ENCODE measurements around the gene DCST1. TPM values are rescaled to one million over a fixed set of nuclear protein-coding genes. Genes with fewer than 3 reads are reported as not detected.

DCST1 gene
- total and polyA plus RNA-seq, 2 donors (not counting 3 experiments of a cell fraction or from before 2014, with no cell fraction given), result not detected

GRCh38 chr1:155062151-155062686, 28.6 kb downstream of the DCST1 start:
- Histone ChIP-seq H3K9ac (replicated peaks; ENCODE audit: extremely low read depth, insufficient read depth, low read length) (no peak overlapping the region), H3K4me2 (ENCODE audit: insufficient read depth, low read length) (no peak overlapping the region), H3K4me3 (replicated peaks in 1 of 3; ENCODE audit: insufficient read depth in 1 of 3, low read depth in 1 of 3, low read length in 3 of 3) (no peak overlapping the region), H3K27ac (ENCODE audit: insufficient read depth, low read depth, low read length) (no peak overlapping the region), H3K9me1 (replicated peaks; ENCODE audit: control insufficient read depth, extremely low read depth, insufficient read depth, low read length) (no peaks in the 10 kb centered on the region), H4K20me1 (replicated peaks; ENCODE audit: control insufficient read depth, extremely low read depth, insufficient read depth, low read length) (no peaks in the 10 kb centered on the region), H3K36me3 (ENCODE audit: control insufficient read depth in 2 of 2, extremely low read depth in 1 of 2, insufficient read depth in 2 of 2, low read length in 2 of 2) (peaks cover 7 to 28% of the 10 kb centered on the region in 2 experiments), H3K9me3 (replicated peaks; ENCODE audit: control insufficient read depth, insufficient read depth, low read length) (no peaks in the 10 kb centered on the region), H3K79me2 (ENCODE audit: control insufficient read depth, insufficient read depth, low read length) (peaks cover 5% of the 10 kb centered on the region), H3K27me3 (ENCODE audit: control insufficient read depth in 2 of 2, insufficient read depth in 2 of 2, low read length in 2 of 2) (no peaks in the 10 kb centered on the region), H3K4me1 (ENCODE audit: control insufficient read depth, extremely low read depth, insufficient read depth, low read length) (peaks cover 10% of the 10 kb centered on the region), H2AFZ (ENCODE audit: low read depth, low read length) (no peak overlapping the region)
- no peak for TF ChIP-seq EZH2 (IDR thresholded peaks at IDR 0.05; ENCODE audit: borderline replicate concordance, low read depth, low read length, severe bottlenecking)
- TF ChIP-seq FOS (IDR thresholded peaks at IDR 0.05; ENCODE audit: borderline replicate concordance, insufficient read depth, low read length), result no peak
- TF ChIP-seq GATA2 (IDR thresholded peaks at IDR 0.05; ENCODE audit: insufficient read depth, insufficient read length, low read depth, low read length), result no peak
- CTCF ChIA-PET, result interaction anchor here (0.6 to 6.7 kb wide), 27 partner anchors 9 to 503 kb away, joined by 3 to 67 read pairs (median 5); partner anchors contain the start of genes ADAM15, CKS1B, FLAD1 and KRTCAP2
- intact Hi-C loops (cut with micrococcal nuclease), result no loop called here
- dilution Hi-C loops (cut with MboI; ENCODE audit: extremely low pct_ligation_motif_present, low sequenced_read_pairs), result no loop called here
- BruUV-seq (replicated peaks), result no TSS peak
- POLR2A ChIA-PET, result no interaction called here
- DNase-seq (ENCODE audit: low read depth, low spot score) (no peak), FAIRE-seq (no peak)

DNA sequence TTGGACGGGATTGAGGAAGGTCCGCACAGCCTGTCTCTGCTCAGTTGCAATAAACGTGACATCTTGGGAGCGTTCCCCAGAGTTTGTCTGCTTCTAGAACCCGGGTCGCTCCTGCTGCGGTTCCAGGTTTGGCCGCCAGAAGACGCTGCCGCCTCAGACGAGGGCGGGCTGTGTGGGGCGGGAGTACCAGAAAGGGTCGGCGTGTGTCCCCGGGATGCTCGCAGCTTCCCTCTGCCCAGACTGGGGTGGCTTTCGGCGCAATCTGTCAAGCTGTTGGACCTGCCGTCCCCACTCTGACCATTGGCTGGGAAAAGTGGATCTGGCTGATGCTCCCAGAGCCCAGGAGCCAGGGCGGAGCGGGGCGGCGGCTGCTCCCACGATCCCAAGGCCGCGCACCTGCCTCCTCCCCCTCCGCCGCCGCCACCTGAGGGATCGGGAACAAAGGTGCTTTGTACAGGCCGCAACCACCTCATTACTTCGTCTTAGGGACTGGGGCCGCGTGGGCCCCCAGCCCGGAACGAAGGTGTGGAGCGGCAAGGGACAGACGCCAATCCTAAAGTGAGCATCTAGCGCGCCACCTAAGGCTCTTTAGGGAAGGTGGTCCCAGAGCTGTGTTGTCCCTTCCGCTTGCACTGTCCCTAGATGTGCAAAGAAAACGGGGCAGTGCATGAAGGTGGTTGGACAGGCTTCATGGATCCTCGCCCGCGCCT, 29.2 kb downstream of the DCST1 start:
- CTCF ChIA-PET, result interaction anchor here (0.8 to 6.7 kb wide), 8 partner anchors 8 to 105 kb away, joined by 3 to 49 read pairs (median 6); partner anchors contain the start of genes ADAM15 and LENEP
- no peak for TF ChIP-seq FOS (IDR thresholded peaks at IDR 0.05; ENCODE audit: borderline replicate concordance, insufficient read depth, low read length)
- no peak for TF ChIP-seq EZH2 (IDR thresholded peaks at IDR 0.05; ENCODE audit: borderline replicate concordance, low read depth, low read length, severe bottlenecking)
- TF ChIP-seq, protein P1, sequence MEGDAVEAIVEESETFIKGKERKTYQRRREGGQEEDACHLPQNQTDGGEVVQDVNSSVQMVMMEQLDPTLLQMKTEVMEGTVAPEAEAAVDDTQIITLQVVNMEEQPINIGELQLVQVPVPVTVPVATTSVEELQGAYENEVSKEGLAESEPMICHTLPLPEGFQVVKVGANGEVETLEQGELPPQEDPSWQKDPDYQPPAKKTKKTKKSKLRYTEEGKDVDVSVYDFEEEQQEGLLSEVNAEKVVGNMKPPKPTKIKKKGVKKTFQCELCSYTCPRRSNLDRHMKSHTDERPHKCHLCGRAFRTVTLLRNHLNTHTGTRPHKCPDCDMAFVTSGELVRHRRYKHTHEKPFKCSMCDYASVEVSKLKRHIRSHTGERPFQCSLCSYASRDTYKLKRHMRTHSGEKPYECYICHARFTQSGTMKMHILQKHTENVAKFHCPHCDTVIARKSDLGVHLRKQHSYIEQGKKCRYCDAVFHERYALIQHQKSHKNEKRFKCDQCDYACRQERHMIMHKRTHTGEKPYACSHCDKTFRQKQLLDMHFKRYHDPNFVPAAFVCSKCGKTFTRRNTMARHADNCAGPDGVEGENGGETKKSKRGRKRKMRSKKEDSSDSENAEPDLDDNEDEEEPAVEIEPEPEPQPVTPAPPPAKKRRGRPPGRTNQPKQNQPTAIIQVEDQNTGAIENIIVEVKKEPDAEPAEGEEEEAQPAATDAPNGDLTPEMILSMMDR (IDR thresholded peaks at IDR 0.05; ENCODE audit: extremely low read depth in 1 of 2, insufficient read depth in 1 of 2, low read depth in 1 of 2, low read length in 2 of 2), result peak; percentile 7 to 38
- intact Hi-C loops (cut with micrococcal nuclease), result loop anchor here (1.0 kb wide), 2 partner anchors 21 to 126 kb away; no protein-coding TSS in a partner anchor

More for the DNA sequence above, 29.2 kb downstream of the DCST1 start:
- no TSS peak for BruUV-seq (replicated peaks)
- Histone ChIP-seq H3K79me2 (ENCODE audit: control insufficient read depth, insufficient read depth, low read length) (peaks cover 5% of the 10 kb centered on the region), H3K4me2 (ENCODE audit: insufficient read depth, low read length) (no peak overlapping the region), H3K36me3 (ENCODE audit: control insufficient read depth in 2 of 2, extremely low read depth in 1 of 2, insufficient read depth in 2 of 2, low read length in 2 of 2) (peaks cover 4 to 21% of the 10 kb centered on the region in 2 experiments), H3K4me1 (ENCODE audit: control insufficient read depth, extremely low read depth, insufficient read depth, low read length) (peaks cover 10% of the 10 kb centered on the region), H3K27me3 (ENCODE audit: control insufficient read depth in 2 of 2, insufficient read depth in 2 of 2, low read length in 2 of 2) (no peaks in the 10 kb centered on the region), H3K4me3 (replicated peaks in 1 of 3; ENCODE audit: insufficient read depth in 1 of 3, low read depth in 1 of 3, low read length in 3 of 3) (no peak overlapping the region), H2AFZ (ENCODE audit: low read depth, low read length) (no peak overlapping the region), H3K9ac (replicated peaks; ENCODE audit: extremely low read depth, insufficient read depth, low read length) (no peak overlapping the region), H3K9me1 (replicated peaks; ENCODE audit: control insufficient read depth, extremely low read depth, insufficient read depth, low read length) (no peaks in the 10 kb centered on the region), H3K9me3 (replicated peaks; ENCODE audit: control insufficient read depth, insufficient read depth, low read length) (no peaks in the 10 kb centered on the region), H3K27ac (ENCODE audit: insufficient read depth, low read depth, low read length) (no peak overlapping the region), H4K20me1 (replicated peaks; ENCODE audit: control insufficient read depth, extremely low read depth, insufficient read depth, low read length) (no peaks in the 10 kb centered on the region)
- FAIRE-seq, result no peak
- DNase-seq (ENCODE audit: low read depth, low spot score), result no peak
- dilution Hi-C loops (cut with MboI; ENCODE audit: extremely low pct_ligation_motif_present, low sequenced_read_pairs), result no loop called here
- POLR2A ChIA-PET, result no interaction called here
